Measurements from ENCODE around the gene BCAS3. TPM values are rescaled to one million over a fixed set of nuclear protein-coding genes. Genes with fewer than 3 reads are reported as not detected.
"Not testable (repeated sequence)": the region's sequence is repeated elsewhere in the genome, so short reads cannot be mapped to it uniquely, and the experiment has no call there.

Gene BCAS3
- total RNA-seq, 1 donor from 2014 or later = 17.1 TPM

GRCh38 chr17:60744355-60744966 lies 66.8 kb downstream of the BCAS3 start:
- DNase-seq (ENCODE audit: low read depth, low spot score) = no peak

GRCh38 chr17:60745544-60745943 lies 67.9 kb downstream of the BCAS3 start:
- no peak for DNase-seq (ENCODE audit: low read depth, low spot score)

GRCh38 chr17:60747069-60747808 lies 69.6 kb downstream of the BCAS3 start:
- DNase-seq (ENCODE audit: low read depth, low spot score) = no peak

GRCh38 chr17:60748204-60748603 lies 70.6 kb downstream of the BCAS3 start:
- DNase-seq (ENCODE audit: low read depth, low spot score) = no peak

- DNase-seq (ENCODE audit: low read depth, low spot score) = no peak
Measured at GRCh38 chr17:60749050-60749449, 71.4 kb downstream of the BCAS3 start.

GRCh38 chr17:60749708-60750107 lies 72.1 kb downstream of the BCAS3 start:
- no peak for DNase-seq (ENCODE audit: low read depth, low spot score)

GRCh38 chr17:60750640-60751039 lies 73.0 kb downstream of the BCAS3 start:
- no peak for DNase-seq (ENCODE audit: low read depth, low spot score)

GRCh38 chr17:60751884-60752283 lies 74.2 kb downstream of the BCAS3 start:
- DNase-seq (ENCODE audit: low read depth, low spot score) = no peak

GRCh38 chr17:60752873-60753577 lies 75.4 kb downstream of the BCAS3 start:
- DNase-seq (ENCODE audit: low read depth, low spot score) = no peak

GRCh38 chr17:60754057-60754604 lies 76.5 kb downstream of the BCAS3 start:
- no peak for DNase-seq (ENCODE audit: low read depth, low spot score)

GRCh38 chr17:60756798-60757197 lies 79.1 kb downstream of the BCAS3 start:
- not testable (repeated sequence) for DNase-seq (ENCODE audit: low read depth, low spot score)

GRCh38 chr17:60757437-60757836 lies 79.8 kb downstream of the BCAS3 start:
- DNase-seq (ENCODE audit: low read depth, low spot score) = no peak

GRCh38 chr17:60759756-60760155 lies 82.1 kb downstream of the BCAS3 start:
- no peak for DNase-seq (ENCODE audit: low read depth, low spot score)

GRCh38 chr17:60761301-60761700 lies 83.7 kb downstream of the BCAS3 start:
- DNase-seq (ENCODE audit: low read depth, low spot score) = not testable (repeated sequence)

GRCh38 chr17:60766778-60767190 lies 89.1 kb downstream of the BCAS3 start:
- no peak for DNase-seq (ENCODE audit: low read depth, low spot score)

- DNase-seq (ENCODE audit: low read depth, low spot score) = no peak
Measured at GRCh38 chr17:60767744-60768308, 90.2 kb downstream of the BCAS3 start.

GRCh38 chr17:60769327-60769726 lies 91.7 kb downstream of the BCAS3 start:
- DNase-seq (ENCODE audit: low read depth, low spot score) = no peak

- DNase-seq (ENCODE audit: low read depth, low spot score) = no peak
Measured at GRCh38 chr17:60770946-60771422, 93.3 kb downstream of the BCAS3 start.

GRCh38 chr17:60771621-60772020 lies 94.0 kb downstream of the BCAS3 start:
- not testable (repeated sequence) for DNase-seq (ENCODE audit: low read depth, low spot score)

GRCh38 chr17:60773552-60773951 lies 95.9 kb downstream of the BCAS3 start:
- no peak for DNase-seq (ENCODE audit: low read depth, low spot score)

- DNase-seq (ENCODE audit: low read depth, low spot score) = no peak
Measured at GRCh38 chr17:60781880-60782412, 104.3 kb downstream of the BCAS3 start.

All from pulmonary artery endothelial cell (primary cell).